WTC11 (cell line): ENCODE results near the gene TEX28. TPM values are rescaled to one million over a fixed set of nuclear protein-coding genes. Genes with fewer than 3 reads are reported as not detected.

Experiments used
- ELF4 ChIP-seq: sonication (generic); formaldehyde crosslinking; IDR thresholded peaks from 2 replicates; pipeline ENCODE4 v1.8.1; 2022; ENCODE audit warnings: low read depth, mild to moderate bottlenecking, moderate library complexity, missing genetic modification reagents
- EMX1 ChIP-seq: fragments of 250-450 bp; sonication (Bioruptor Pico); IDR thresholded peaks from 2 replicates; pipeline ENCODE4 v1.8.0; 2021; ENCODE audit warnings: mild to moderate bottlenecking
- GTF2I ChIP-seq: fragments of 250-450 bp; sonication (Bioruptor Pico); conservative IDR thresholded peaks from 2 replicates; pipeline ENCODE4 v1.4.0; 2021; ENCODE audit warnings: mild to moderate bottlenecking
- JAZF1 ChIP-seq: fragments of 250-450 bp; sonication (Bioruptor Pico); IDR thresholded peaks from 2 replicates; pipeline ENCODE4 v1.9.0; 2021; ENCODE audit warnings: moderate library complexity, mild to moderate bottlenecking, inconsistent platforms
- KAT7 ChIP-seq: sonication (generic); formaldehyde crosslinking; IDR thresholded peaks from 2 replicates; pipeline ENCODE4 v1.8.1; 2023; ENCODE audit warnings: missing genetic modification reagents, mild to moderate bottlenecking, borderline replicate concordance
- NFE2L1 ChIP-seq: sonication (generic); formaldehyde crosslinking; IDR thresholded peaks from 2 replicates; pipeline ENCODE4 v1.8.1; 2023; ENCODE audit warnings: missing genetic modification reagents
- ZBTB21 ChIP-seq: sonication (generic); formaldehyde crosslinking; IDR thresholded peaks from 2 replicates; pipeline ENCODE4 v1.8.1; 2023; ENCODE audit warnings: mild to moderate bottlenecking, missing genetic modification reagents, borderline replicate concordance
- total RNA-seq: library from RNA; stranded (reverse); gene quantifications from 3 replicates; pipeline ENCODE4 v1.2.3, GENCODE V29; 2021
- TF ChIP-seq, protein P1 (sequence below): sonication (generic); formaldehyde crosslinking; conservative IDR thresholded peaks from 2 replicates; pipeline ENCODE4 v1.8.1; 2023; ENCODE audit warnings: mild to moderate bottlenecking, low read depth, missing genetic modification reagents, moderate library complexity
- TF ChIP-seq, protein P2 (sequence below): fragments of 250-450 bp; sonication (Bioruptor Pico); IDR thresholded peaks from 2 replicates; pipeline ENCODE4 v1.9.0; 2021; ENCODE audit warnings: mild to moderate bottlenecking, borderline replicate concordance
- TF ChIP-seq, protein P3 (sequence below): sonication (generic); formaldehyde crosslinking; IDR thresholded peaks from 2 replicates; pipeline ENCODE4 v1.8.0; 2023; ENCODE audit warnings: missing genetic modification reagents, mild to moderate bottlenecking, borderline replicate concordance
- TF ChIP-seq, protein P4 (sequence below): sonication (generic); formaldehyde crosslinking; IDR thresholded peaks from 2 replicates; pipeline ENCODE4 v1.8.0; 2022; ENCODE audit warnings: mild to moderate bottlenecking, missing genetic modification reagents
- TF ChIP-seq, protein P5 (sequence below): sonication (generic); formaldehyde crosslinking; IDR thresholded peaks from 2 replicates; pipeline ENCODE4 v1.8.1; 2022; ENCODE audit warnings: missing genetic modification reagents, borderline replicate concordance
- TF ChIP-seq, protein P6 (sequence below): sonication (generic); formaldehyde crosslinking; IDR thresholded peaks from 2 replicates; pipeline ENCODE4 v1.8.0; 2022; ENCODE audit warnings: missing genetic modification reagents
- TF ChIP-seq, protein P7 (sequence below): fragments of 200-600 bp; IDR thresholded peaks from 2 replicates; pipeline ENCODE4 v1.8.0; 2022; ENCODE audit warnings: antibody characterized with exemption

The TEX28 gene
- total RNA-seq, 1 experiment from 2014 or later = not detected

DNA sequence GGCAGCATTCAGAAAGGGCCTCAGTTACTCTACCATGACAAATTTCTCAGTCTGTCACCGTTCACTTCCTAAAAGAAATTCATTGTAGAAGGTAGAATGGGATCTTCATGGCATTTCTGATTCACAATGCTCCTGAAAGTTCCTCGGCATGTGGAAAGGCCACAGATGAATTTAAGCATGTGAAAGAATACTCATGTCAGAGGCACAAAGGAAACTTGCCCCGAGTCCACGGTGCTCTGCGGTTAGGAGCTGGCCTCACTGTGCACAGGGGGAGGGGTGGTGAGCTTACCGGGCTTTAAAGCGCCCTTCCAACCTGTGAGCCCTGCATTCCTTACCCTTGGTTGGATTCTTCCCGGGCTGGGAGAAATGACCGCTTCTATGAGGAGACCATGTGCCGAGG, 9.9 kb upstream of the TEX28 start (continued):
- TF ChIP-seq, protein P1, sequence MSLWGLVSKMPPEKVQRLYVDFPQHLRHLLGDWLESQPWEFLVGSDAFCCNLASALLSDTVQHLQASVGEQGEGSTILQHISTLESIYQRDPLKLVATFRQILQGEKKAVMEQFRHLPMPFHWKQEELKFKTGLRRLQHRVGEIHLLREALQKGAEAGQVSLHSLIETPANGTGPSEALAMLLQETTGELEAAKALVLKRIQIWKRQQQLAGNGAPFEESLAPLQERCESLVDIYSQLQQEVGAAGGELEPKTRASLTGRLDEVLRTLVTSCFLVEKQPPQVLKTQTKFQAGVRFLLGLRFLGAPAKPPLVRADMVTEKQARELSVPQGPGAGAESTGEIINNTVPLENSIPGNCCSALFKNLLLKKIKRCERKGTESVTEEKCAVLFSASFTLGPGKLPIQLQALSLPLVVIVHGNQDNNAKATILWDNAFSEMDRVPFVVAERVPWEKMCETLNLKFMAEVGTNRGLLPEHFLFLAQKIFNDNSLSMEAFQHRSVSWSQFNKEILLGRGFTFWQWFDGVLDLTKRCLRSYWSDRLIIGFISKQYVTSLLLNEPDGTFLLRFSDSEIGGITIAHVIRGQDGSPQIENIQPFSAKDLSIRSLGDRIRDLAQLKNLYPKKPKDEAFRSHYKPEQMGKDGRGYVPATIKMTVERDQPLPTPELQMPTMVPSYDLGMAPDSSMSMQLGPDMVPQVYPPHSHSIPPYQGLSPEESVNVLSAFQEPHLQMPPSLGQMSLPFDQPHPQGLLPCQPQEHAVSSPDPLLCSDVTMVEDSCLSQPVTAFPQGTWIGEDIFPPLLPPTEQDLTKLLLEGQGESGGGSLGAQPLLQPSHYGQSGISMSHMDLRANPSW (CRISPR knock-in tag) = no peak
- TF ChIP-seq EMX1 (CRISPR knock-in tag) = no peak
- no peak for TF ChIP-seq KAT7 (CRISPR knock-in tag)
- TF ChIP-seq, protein P2, sequence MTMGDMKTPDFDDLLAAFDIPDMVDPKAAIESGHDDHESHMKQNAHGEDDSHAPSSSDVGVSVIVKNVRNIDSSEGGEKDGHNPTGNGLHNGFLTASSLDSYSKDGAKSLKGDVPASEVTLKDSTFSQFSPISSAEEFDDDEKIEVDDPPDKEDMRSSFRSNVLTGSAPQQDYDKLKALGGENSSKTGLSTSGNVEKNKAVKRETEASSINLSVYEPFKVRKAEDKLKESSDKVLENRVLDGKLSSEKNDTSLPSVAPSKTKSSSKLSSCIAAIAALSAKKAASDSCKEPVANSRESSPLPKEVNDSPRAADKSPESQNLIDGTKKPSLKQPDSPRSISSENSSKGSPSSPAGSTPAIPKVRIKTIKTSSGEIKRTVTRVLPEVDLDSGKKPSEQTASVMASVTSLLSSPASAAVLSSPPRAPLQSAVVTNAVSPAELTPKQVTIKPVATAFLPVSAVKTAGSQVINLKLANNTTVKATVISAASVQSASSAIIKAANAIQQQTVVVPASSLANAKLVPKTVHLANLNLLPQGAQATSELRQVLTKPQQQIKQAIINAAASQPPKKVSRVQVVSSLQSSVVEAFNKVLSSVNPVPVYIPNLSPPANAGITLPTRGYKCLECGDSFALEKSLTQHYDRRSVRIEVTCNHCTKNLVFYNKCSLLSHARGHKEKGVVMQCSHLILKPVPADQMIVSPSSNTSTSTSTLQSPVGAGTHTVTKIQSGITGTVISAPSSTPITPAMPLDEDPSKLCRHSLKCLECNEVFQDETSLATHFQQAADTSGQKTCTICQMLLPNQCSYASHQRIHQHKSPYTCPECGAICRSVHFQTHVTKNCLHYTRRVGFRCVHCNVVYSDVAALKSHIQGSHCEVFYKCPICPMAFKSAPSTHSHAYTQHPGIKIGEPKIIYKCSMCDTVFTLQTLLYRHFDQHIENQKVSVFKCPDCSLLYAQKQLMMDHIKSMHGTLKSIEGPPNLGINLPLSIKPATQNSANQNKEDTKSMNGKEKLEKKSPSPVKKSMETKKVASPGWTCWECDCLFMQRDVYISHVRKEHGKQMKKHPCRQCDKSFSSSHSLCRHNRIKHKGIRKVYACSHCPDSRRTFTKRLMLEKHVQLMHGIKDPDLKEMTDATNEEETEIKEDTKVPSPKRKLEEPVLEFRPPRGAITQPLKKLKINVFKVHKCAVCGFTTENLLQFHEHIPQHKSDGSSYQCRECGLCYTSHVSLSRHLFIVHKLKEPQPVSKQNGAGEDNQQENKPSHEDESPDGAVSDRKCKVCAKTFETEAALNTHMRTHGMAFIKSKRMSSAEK = no peak
- no peak for TF ChIP-seq NFE2L1 (CRISPR knock-in tag)
- TF ChIP-seq, protein P3, sequence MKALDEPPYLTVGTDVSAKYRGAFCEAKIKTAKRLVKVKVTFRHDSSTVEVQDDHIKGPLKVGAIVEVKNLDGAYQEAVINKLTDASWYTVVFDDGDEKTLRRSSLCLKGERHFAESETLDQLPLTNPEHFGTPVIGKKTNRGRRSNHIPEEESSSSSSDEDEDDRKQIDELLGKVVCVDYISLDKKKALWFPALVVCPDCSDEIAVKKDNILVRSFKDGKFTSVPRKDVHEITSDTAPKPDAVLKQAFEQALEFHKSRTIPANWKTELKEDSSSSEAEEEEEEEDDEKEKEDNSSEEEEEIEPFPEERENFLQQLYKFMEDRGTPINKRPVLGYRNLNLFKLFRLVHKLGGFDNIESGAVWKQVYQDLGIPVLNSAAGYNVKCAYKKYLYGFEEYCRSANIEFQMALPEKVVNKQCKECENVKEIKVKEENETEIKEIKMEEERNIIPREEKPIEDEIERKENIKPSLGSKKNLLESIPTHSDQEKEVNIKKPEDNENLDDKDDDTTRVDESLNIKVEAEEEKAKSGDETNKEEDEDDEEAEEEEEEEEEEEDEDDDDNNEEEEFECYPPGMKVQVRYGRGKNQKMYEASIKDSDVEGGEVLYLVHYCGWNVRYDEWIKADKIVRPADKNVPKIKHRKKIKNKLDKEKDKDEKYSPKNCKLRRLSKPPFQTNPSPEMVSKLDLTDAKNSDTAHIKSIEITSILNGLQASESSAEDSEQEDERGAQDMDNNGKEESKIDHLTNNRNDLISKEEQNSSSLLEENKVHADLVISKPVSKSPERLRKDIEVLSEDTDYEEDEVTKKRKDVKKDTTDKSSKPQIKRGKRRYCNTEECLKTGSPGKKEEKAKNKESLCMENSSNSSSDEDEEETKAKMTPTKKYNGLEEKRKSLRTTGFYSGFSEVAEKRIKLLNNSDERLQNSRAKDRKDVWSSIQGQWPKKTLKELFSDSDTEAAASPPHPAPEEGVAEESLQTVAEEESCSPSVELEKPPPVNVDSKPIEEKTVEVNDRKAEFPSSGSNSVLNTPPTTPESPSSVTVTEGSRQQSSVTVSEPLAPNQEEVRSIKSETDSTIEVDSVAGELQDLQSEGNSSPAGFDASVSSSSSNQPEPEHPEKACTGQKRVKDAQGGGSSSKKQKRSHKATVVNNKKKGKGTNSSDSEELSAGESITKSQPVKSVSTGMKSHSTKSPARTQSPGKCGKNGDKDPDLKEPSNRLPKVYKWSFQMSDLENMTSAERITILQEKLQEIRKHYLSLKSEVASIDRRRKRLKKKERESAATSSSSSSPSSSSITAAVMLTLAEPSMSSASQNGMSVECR (CRISPR knock-in tag) = no peak
- no peak for TF ChIP-seq ELF4 (CRISPR knock-in tag)
- TF ChIP-seq, protein P4, sequence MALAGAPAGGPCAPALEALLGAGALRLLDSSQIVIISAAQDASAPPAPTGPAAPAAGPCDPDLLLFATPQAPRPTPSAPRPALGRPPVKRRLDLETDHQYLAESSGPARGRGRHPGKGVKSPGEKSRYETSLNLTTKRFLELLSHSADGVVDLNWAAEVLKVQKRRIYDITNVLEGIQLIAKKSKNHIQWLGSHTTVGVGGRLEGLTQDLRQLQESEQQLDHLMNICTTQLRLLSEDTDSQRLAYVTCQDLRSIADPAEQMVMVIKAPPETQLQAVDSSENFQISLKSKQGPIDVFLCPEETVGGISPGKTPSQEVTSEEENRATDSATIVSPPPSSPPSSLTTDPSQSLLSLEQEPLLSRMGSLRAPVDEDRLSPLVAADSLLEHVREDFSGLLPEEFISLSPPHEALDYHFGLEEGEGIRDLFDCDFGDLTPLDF (CRISPR knock-in tag) = no peak
- TF ChIP-seq, protein P5, sequence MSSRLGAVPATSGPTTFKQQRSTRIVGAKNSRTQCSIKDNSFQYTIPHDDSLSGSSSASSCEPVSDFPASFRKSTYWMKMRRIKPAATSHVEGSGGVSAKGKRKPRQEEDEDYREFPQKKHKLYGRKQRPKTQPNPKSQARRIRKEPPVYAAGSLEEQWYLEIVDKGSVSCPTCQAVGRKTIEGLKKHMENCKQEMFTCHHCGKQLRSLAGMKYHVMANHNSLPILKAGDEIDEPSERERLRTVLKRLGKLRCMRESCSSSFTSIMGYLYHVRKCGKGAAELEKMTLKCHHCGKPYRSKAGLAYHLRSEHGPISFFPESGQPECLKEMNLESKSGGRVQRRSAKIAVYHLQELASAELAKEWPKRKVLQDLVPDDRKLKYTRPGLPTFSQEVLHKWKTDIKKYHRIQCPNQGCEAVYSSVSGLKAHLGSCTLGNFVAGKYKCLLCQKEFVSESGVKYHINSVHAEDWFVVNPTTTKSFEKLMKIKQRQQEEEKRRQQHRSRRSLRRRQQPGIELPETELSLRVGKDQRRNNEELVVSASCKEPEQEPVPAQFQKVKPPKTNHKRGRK (CRISPR knock-in tag) = no peak
- TF ChIP-seq, protein P6, sequence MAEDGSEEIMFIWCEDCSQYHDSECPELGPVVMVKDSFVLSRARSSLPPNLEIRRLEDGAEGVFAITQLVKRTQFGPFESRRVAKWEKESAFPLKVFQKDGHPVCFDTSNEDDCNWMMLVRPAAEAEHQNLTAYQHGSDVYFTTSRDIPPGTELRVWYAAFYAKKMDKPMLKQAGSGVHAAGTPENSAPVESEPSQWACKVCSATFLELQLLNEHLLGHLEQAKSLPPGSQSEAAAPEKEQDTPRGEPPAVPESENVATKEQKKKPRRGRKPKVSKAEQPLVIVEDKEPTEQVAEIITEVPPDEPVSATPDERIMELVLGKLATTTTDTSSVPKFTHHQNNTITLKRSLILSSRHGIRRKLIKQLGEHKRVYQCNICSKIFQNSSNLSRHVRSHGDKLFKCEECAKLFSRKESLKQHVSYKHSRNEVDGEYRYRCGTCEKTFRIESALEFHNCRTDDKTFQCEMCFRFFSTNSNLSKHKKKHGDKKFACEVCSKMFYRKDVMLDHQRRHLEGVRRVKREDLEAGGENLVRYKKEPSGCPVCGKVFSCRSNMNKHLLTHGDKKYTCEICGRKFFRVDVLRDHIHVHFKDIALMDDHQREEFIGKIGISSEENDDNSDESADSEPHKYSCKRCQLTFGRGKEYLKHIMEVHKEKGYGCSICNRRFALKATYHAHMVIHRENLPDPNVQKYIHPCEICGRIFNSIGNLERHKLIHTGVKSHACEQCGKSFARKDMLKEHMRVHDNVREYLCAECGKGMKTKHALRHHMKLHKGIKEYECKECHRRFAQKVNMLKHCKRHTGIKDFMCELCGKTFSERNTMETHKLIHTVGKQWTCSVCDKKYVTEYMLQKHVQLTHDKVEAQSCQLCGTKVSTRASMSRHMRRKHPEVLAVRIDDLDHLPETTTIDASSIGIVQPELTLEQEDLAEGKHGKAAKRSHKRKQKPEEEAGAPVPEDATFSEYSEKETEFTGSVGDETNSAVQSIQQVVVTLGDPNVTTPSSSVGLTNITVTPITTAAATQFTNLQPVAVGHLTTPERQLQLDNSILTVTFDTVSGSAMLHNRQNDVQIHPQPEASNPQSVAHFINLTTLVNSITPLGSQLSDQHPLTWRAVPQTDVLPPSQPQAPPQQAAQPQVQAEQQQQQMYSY (CRISPR knock-in tag) = no peak
- TF ChIP-seq, protein P7, sequence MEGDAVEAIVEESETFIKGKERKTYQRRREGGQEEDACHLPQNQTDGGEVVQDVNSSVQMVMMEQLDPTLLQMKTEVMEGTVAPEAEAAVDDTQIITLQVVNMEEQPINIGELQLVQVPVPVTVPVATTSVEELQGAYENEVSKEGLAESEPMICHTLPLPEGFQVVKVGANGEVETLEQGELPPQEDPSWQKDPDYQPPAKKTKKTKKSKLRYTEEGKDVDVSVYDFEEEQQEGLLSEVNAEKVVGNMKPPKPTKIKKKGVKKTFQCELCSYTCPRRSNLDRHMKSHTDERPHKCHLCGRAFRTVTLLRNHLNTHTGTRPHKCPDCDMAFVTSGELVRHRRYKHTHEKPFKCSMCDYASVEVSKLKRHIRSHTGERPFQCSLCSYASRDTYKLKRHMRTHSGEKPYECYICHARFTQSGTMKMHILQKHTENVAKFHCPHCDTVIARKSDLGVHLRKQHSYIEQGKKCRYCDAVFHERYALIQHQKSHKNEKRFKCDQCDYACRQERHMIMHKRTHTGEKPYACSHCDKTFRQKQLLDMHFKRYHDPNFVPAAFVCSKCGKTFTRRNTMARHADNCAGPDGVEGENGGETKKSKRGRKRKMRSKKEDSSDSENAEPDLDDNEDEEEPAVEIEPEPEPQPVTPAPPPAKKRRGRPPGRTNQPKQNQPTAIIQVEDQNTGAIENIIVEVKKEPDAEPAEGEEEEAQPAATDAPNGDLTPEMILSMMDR = no peak
- TF ChIP-seq JAZF1 (CRISPR knock-in tag) = no peak
- no peak for TF ChIP-seq GTF2I (CRISPR knock-in tag)
- TF ChIP-seq ZBTB21 (CRISPR knock-in tag) = no peak
